T-helper 2 cell treated with Interferon-gamma antibody and Interleukin-4, amounts not matched to agents 100 ng/mL and 5 ng/mL, for 36 hours (primary cell): ENCODE measurements around the gene SPDYE3. TPM values are rescaled to one million over a fixed set of nuclear protein-coding genes. Genes with fewer than 3 reads are reported as not detected.
"Not testable (repeated sequence)": the region's sequence is repeated elsewhere in the genome, so short reads cannot be mapped to it uniquely, and the experiment has no call there.

Experiments used
- intact Hi-C: fragments of 100-400 bp; cut with micrococcal nuclease; formaldehyde crosslinking; loops from one replicate; pipeline ENCODE4 v1.15.1; 2023
- total RNA-seq: library from RNA; stranded (reverse); gene quantifications from 2 replicates; pipeline ENCODE4 v1.2.3, GENCODE V29; 2022

Gene SPDYE3
- total RNA-seq, 1 donor from 2014 or later = not detected

GRCh38 chr7:100348805-100349204 is 41.3 kb downstream of the SPDYE3 start:
- intact Hi-C loops = loop anchor here (10.0 kb wide), 1 partner anchor 124 kb away; no protein-coding TSS in a partner anchor

GRCh38 chr7:100349757-100350156 is 42.3 kb downstream of the SPDYE3 start:
- intact Hi-C loops = loop anchor here (10.0 kb wide), 1 partner anchor 125 kb away; no protein-coding TSS in a partner anchor

GRCh38 chr7:100351657-100352058 is 44.2 kb downstream of the SPDYE3 start:
- intact Hi-C loops = no loop called here

GRCh38 chr7:100352230-100352781 is 44.8 kb downstream of the SPDYE3 start:
- intact Hi-C loops = not testable (repeated sequence)

- intact Hi-C loops = no loop called here
These were observed 45.6 kb downstream of the SPDYE3 start for GRCh38 chr7:100352984-100353684.

GRCh38 chr7:100353685-100354330 is 46.3 kb downstream of the SPDYE3 start:
- intact Hi-C loops = no loop called here

GRCh38 chr7:100356416-100357068 is 49.0 kb downstream of the SPDYE3 start:
- intact Hi-C loops = loop anchor here (1.0 kb wide), 1 partner anchor 18 kb away; no protein-coding TSS in a partner anchor

GRCh38 chr7:100357131-100357561 is 49.6 kb downstream of the SPDYE3 start:
- intact Hi-C loops = loop anchor here (1.0 kb wide), 1 partner anchor 17 kb away; no protein-coding TSS in a partner anchor

- intact Hi-C loops = no loop called here
These were observed 50.7 kb downstream of the SPDYE3 start, which contains the start of gene PILRB for GRCh38 chr7:100358027-100358856. PILRB (plus strand) TSS chr7:100358117; CDS start chr7:100358303, 186 bp downstream.

- intact Hi-C loops = no loop called here
These were observed 51.3 kb downstream of the SPDYE3 start for GRCh38 chr7:100358857-100359212.

GRCh38 chr7:100360135-100360854 is 52.8 kb downstream of the SPDYE3 start:
- intact Hi-C loops = no loop called here

GRCh38 chr7:100363098-100363497 is 55.6 kb downstream of the SPDYE3 start:
- intact Hi-C loops = no loop called here

GRCh38 chr7:100363797-100364196 is 56.3 kb downstream of the SPDYE3 start:
- intact Hi-C loops = not testable (repeated sequence)

GRCh38 chr7:100364480-100364879 is 57.0 kb downstream of the SPDYE3 start:
- intact Hi-C loops = no loop called here

GRCh38 chr7:100365998-100366367 is 58.5 kb downstream of the SPDYE3 start:
- intact Hi-C loops = not testable (repeated sequence)

GRCh38 chr7:100366411-100367250 is 59.1 kb downstream of the SPDYE3 start:
- intact Hi-C loops = no loop called here

GRCh38 chr7:100367251-100367620 is 59.7 kb downstream of the SPDYE3 start:
- intact Hi-C loops = no loop called here

GRCh38 chr7:100367676-100368613 is 60.4 kb downstream of the SPDYE3 start:
- intact Hi-C loops = no loop called here
